HEK293T (cell line): ENCODE measurements around the gene DBN1.
"Not testable (repeated sequence)": the region's sequence is repeated elsewhere in the genome, so short reads cannot be mapped to it uniquely, and the experiment has no call there.

Source experiments
- CTCF ChIA-PET: fragments of 350-600 bp; formaldehyde crosslinking; extraction: SDS; loops from one replicate; lab custom pipeline; 2021; ENCODE audit warnings: antibody characterized with exemption, inconsistent platforms; lab: Yijun Ruan, JAX
- POLR2A ChIA-PET: fragments of 350-600 bp; formaldehyde crosslinking; extraction: SDS; loops from one replicate; lab custom pipeline; 2020; ENCODE audit warnings: antibody characterized with exemption, inconsistent platforms; lab: Yijun Ruan, JAX
- DNase-seq: peaks from one replicate; pipeline ENCODE4 v3.0.0; 2012; ENCODE audit warnings: mixed read lengths; ENCODE audit errors: extremely low spot score
- ARNT ChIP-seq: fragments of 450-650 bp; IDR thresholded peaks from 2 replicates; pipeline ENCODE4 v1.6.1; 2017; ENCODE audit warnings: mild to moderate bottlenecking
- BHLHE40 ChIP-seq: fragments of 450-650 bp; IDR thresholded peaks from 2 replicates; pipeline ENCODE4 v1.6.1; 2016; ENCODE audit warnings: mild to moderate bottlenecking, moderate library complexity, borderline replicate concordance
- CTBP1 ChIP-seq: fragments of 450-650 bp; IDR thresholded peaks from 2 replicates; pipeline ENCODE4 v1.6.1; 2016; ENCODE audit warnings: borderline replicate concordance
- ELF4 ChIP-seq: fragments of 450-650 bp; IDR thresholded peaks from 2 replicates; pipeline ENCODE4 v1.6.1; 2017; ENCODE audit warnings: antibody characterized with exemption
- FOXA1 ChIP-seq: fragments of 450-650 bp; IDR thresholded peaks from 2 replicates; pipeline ENCODE4 v1.6.1; 2016; ENCODE audit warnings: mild to moderate bottlenecking
- FOXK2 ChIP-seq: fragments of 450-650 bp; IDR thresholded peaks from 2 replicates; pipeline ENCODE4 v1.6.1; 2016; ENCODE audit warnings: mild to moderate bottlenecking
- FOXM1 ChIP-seq: fragments of 450-650 bp; IDR thresholded peaks from 2 replicates; pipeline ENCODE4 v1.6.1; 2017; ENCODE audit warnings: mild to moderate bottlenecking, borderline replicate concordance
- HDGF ChIP-seq: fragments of 450-650 bp; IDR thresholded peaks from 2 replicates; pipeline ENCODE4 v1.6.1; 2017; ENCODE audit warnings: antibody characterized with exemption, borderline replicate concordance
- L3MBTL2 ChIP-seq: fragments of 450-650 bp; conservative IDR thresholded peaks from 2 replicates; pipeline ENCODE4 v1.6.1; 2016; ENCODE audit warnings: mild to moderate bottlenecking
- LEF1 ChIP-seq: fragments of 450-650 bp; IDR thresholded peaks from 2 replicates; pipeline ENCODE4 v1.6.1; 2017; ENCODE audit warnings: mild to moderate bottlenecking, borderline replicate concordance
- NFRKB ChIP-seq: fragments of 450-650 bp; IDR thresholded peaks from 2 replicates; pipeline ENCODE4 v1.6.1; 2016; ENCODE audit warnings: mild to moderate bottlenecking, moderate library complexity
- PKNOX1 ChIP-seq: fragments of 450-650 bp; IDR thresholded peaks from 2 replicates; pipeline ENCODE4 v1.6.1; 2016
- SP1 ChIP-seq: fragments of 450-650 bp; IDR thresholded peaks from 2 replicates; pipeline ENCODE4 v1.6.1; 2017
- SUZ12 ChIP-seq: fragments of 450-650 bp; IDR thresholded peaks from 2 replicates; pipeline ENCODE4 v1.6.1; 2016; ENCODE audit warnings: mild to moderate bottlenecking
- TARDBP ChIP-seq: fragments of 450-650 bp; IDR thresholded peaks from 2 replicates; pipeline ENCODE4 v1.6.1; 2016
- ZNF384 ChIP-seq: fragments of 450-650 bp; IDR thresholded peaks from 2 replicates; pipeline ENCODE4 v1.6.1; 2016

The DBN1 gene

GRCh38 chr5:177490992-177491391, 17.6 kb upstream of the DBN1 start:
- TF ChIP-seq SUZ12 (no peak), LEF1 (no peak), BHLHE40 (no peak), TARDBP (no peak), FOXM1 (no peak), ELF4 (no peak), L3MBTL2 (no peak), NFRKB (no peak), FOXK2 (no peak), ZNF384 (no peak), FOXA1 (no peak), SP1 (no peak)
- POLR2A ChIA-PET, result no interaction called here
- CTCF ChIA-PET, result interaction anchor here (0.6 to 1.0 kb wide), 2 partner anchors 9 to 13 kb away, joined by 3 to 4 read pairs; no protein-coding TSS in a partner anchor
- DNase-seq, result no peak

DNA sequence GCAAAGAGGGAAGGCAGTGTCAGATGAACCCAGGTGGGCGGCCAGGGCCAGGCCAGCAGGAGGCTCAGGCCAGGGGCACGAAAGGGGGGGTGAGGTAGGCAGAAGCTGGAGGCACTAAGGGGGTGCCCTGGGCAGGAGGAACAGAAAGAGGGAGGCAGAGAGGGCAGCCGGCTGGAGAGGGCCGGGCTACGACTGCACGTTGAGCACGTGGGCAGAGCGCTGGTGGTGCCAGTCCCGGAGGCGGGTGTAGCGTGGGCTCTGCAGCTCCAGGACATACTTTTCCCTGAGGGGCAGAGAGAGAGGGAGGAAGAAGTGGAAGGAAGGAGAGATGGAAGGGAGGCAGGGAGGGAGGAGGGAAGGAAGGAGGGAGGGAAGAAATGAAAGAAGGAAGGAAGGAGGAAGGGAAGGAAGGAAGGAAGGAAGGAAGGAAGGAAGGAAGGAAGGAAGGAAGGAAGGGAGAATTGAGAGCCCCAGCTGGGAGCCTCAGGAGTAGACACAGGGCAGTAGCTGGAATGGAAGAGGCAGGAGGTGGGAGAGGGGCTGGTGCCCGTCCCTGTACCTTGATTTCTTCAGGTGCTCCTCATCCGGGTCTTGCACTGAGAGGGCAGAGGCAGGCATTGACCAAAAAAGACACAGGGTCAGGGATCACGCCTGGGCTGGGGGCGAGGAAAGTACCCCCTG, 17.0 kb upstream of the DBN1 start:
- CTCF ChIA-PET, result interaction anchor here (0.6 to 0.8 kb wide), 2 partner anchors 11 to 26 kb away, joined by 3 read pairs; no protein-coding TSS in a partner anchor
- DNase-seq, result no peak
- POLR2A ChIA-PET, result no interaction called here
- no peak for TF ChIP-seq ZNF384
- no peak for TF ChIP-seq CTBP1
- TF ChIP-seq FOXM1, result no peak
- TF ChIP-seq SUZ12, result no peak
- TF ChIP-seq TARDBP, result no peak
- no peak for TF ChIP-seq HDGF

DNA sequence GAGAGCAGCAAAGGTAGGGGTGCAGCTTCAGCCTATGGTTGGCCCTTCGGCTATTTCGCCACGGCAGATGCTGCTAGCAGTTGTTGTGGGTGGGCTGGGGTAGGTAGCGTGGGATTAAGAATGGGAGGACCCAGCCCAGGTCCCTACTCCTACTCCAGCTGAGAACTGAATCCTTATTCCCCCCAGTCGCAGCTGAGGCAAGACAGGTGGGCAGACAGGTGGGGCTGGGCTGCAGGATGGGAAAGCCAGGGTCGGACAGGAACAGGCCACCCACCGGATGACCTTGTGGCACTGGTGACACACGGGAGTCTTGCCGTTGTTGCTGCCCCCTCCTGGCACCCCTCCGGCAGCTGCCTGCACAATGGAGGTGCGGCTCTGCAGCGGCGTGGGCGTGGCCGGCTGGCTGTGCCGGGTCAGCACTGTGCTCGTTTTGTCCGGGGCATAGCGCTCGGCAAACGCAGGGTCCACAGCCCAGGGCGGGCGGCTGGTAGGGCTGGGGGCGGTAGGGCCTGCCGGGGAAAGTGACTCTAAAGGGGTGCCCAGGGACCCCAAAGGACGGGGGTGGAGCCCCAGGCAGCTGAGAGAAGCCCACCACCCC, 15.8 kb upstream of the DBN1 start:
- ChIA-PET CTCF (interaction anchor here (0.7 to 1.7 kb wide), 3 partner anchors 12 to 579 kb away, joined by 4 to 6 read pairs (median 4); no protein-coding TSS in a partner anchor), POLR2A (interaction anchor here (0.9 kb wide), 1 partner anchor 11 kb away, joined by 3 read pairs; no protein-coding TSS in a partner anchor)
- TF ChIP-seq FOXA1, result no peak
- no peak for TF ChIP-seq TARDBP
- no peak for TF ChIP-seq BHLHE40
- TF ChIP-seq FOXM1, result no peak
- TF ChIP-seq CTBP1, result no peak
- TF ChIP-seq ELF4, result no peak
- DNase-seq, result no peak

DNA sequence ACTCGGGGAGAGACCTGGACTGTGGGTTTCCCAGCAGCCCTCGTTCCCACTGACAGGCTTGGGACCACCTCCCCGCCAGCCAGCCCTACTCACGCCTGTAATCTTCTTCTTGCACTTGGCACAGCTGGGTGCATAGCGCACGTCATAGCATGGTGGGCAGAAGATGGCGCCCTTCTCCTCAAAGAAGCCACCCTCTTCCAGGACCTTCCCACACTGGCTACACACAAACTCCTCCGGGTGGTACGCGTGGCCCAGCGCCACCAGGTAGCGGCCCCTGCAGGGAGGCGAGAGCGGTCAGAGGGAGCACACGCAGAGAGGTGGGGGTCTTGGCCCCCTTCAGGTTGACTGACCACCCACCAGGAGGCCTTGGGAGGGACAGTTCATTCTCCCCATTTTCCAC, 14.5 kb upstream of the DBN1 start:
- ChIA-PET POLR2A (interaction anchor here (0.7 to 0.9 kb wide), 3 partner anchors 9 to 12 kb away, joined by 3 read pairs; no protein-coding TSS in a partner anchor), CTCF (interaction anchor here (1.5 kb wide), 1 partner anchor 13 kb away, joined by 6 read pairs; no protein-coding TSS in a partner anchor)
- no peak for DNase-seq
- TF ChIP-seq NFRKB, result no peak
- TF ChIP-seq BHLHE40, result no peak
- no peak for TF ChIP-seq CTBP1
- no peak for TF ChIP-seq FOXM1
- TF ChIP-seq L3MBTL2, result no peak
- TF ChIP-seq LEF1, result no peak
- no peak for TF ChIP-seq ARNT
- TF ChIP-seq PKNOX1, result no peak
- no peak for TF ChIP-seq FOXA1
- TF ChIP-seq ZNF384, result no peak
- no peak for TF ChIP-seq SUZ12
- no peak for TF ChIP-seq TARDBP
- TF ChIP-seq SP1, result no peak
- TF ChIP-seq ELF4, result no peak

DNA sequence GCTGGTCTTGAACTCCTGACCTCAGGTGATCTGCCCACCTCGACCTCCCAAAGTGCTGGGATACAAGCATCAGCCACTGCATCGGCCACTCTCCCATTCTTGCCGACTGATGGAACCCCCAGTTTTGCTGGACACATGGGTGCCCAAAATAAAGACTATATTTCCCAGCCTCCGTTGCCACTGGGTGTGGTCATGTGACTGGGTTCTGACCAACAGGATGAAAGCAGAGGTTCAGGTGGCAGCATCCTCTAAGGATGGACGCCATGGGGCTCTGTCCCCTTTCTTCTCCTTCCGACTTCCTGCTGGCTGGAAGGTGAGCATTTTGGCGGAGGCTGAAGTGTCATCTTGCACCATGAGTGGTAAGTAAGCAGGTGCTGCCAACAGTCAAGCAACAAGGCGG, 13.7 kb upstream of the DBN1 start:
- DNase-seq, result no peak
- POLR2A ChIA-PET, result no interaction called here
- no peak for TF ChIP-seq LEF1
- TF ChIP-seq PKNOX1, result no peak
- TF ChIP-seq FOXK2, result no peak
- no peak for TF ChIP-seq ELF4
- no peak for TF ChIP-seq TARDBP
- no peak for TF ChIP-seq HDGF
- TF ChIP-seq ZNF384, result no peak
- no peak for TF ChIP-seq SP1
- TF ChIP-seq ARNT, result no peak
- no peak for TF ChIP-seq FOXM1
- no peak for TF ChIP-seq SUZ12
- TF ChIP-seq FOXA1, result no peak
- no peak for TF ChIP-seq CTBP1
- no peak for TF ChIP-seq NFRKB
- TF ChIP-seq BHLHE40, result no peak
- CTCF ChIA-PET, result interaction anchor here (1.3 kb wide), 1 partner anchor 14 kb away, joined by 5 read pairs; no protein-coding TSS in a partner anchor

DNA sequence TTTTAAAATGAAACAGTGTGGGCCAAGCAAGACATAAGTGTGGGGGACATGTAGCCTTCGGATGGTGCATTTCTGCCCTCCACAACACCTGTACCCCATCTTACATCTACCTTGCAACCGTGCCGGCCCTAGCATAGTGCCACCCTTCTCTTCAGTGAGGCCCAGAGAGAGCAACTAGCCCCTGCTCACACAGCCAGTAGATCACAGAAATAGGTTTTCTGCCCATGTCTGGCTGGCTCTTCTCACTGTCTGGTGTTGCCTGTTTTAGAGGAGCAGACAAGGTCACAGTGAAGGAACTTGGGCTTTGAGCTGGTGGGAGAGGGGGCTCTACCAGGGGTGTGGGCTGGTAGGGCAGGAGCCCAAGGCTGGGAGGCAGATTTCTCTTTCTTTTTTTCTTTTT, 12.8 kb upstream of the DBN1 start:
- no peak for TF ChIP-seq BHLHE40
- no peak for TF ChIP-seq HDGF
- no peak for TF ChIP-seq NFRKB
- TF ChIP-seq ARNT, result no peak
- no peak for TF ChIP-seq PKNOX1
- POLR2A ChIA-PET, result no interaction called here
- DNase-seq, result no peak
- CTCF ChIA-PET, result interaction anchor here (1.3 kb wide), 1 partner anchor 15 kb away, joined by 5 read pairs; no protein-coding TSS in a partner anchor

GRCh38 chr5:177485753-177486152, 12.3 kb upstream of the DBN1 start:
- DNase-seq, CTCF ChIA-PET: not testable (repeated sequence)
- POLR2A ChIA-PET, result interaction anchor here (1.1 kb wide), 1 partner anchor 10 kb away, joined by 3 read pairs; no protein-coding TSS in a partner anchor
